H1 (cell line): ENCODE results near the gene COL4A4. TPM values are rescaled to one million over a fixed set of nuclear protein-coding genes. Genes with fewer than 3 reads are reported as not detected.

Source experiments
- CTCF ChIA-PET: fragments of 300-600 bp; sonication (Branson Sonifier 250); formaldehyde crosslinking; loops from one replicate; lab custom pipeline; 2021; ENCODE audit not compliant: partially characterized antibody; lab: Charles Lee
- POLR2A ChIA-PET: fragments of 300-600 bp; sonication (Branson Sonifier 250); formaldehyde crosslinking; loops from one replicate; lab custom pipeline; 2021; ENCODE audit warnings: inconsistent platforms; ENCODE audit not compliant: partially characterized antibody; lab: Charles Lee
- DNase-seq, 2 experiments: peaks; one replicate each; pipeline versions ENCODE4 v3.0.0 to v3.0.0-alpha.2; 2010 to 2022; ENCODE audit warnings: low spot score in 2 of 2, low read depth in 1 of 2, mixed read lengths in 1 of 2
- FAIRE-seq: peaks from 2 replicates; lab custom pipeline; 2011; peaks lifted over from hg19 to GRCh38; lab: Jason Lieb, UNC
- H2AFZ ChIP-seq: 2 replicates; pipeline ENCODE4 v1.8.1; 2012; ENCODE audit warnings: low read length, inconsistent platforms
- H2AK5ac ChIP-seq: 2 replicates; pipeline ENCODE4 v1.6.1; 2013; ENCODE audit warnings: low read depth, low read length
- H2BK120ac ChIP-seq: replicated peaks from 2 replicates; pipeline ENCODE3; 2013; ENCODE audit warnings: low read depth, low read length, inconsistent platforms
- H2BK12ac ChIP-seq: 2 replicates; pipeline ENCODE4 v1.6.1; 2013; ENCODE audit warnings: low read depth, low read length
- H2BK15ac ChIP-seq: 2 replicates; pipeline ENCODE4 v1.6.1; 2013; ENCODE audit warnings: low read length
- H2BK20ac ChIP-seq: 2 replicates; pipeline ENCODE4 v1.6.1; 2013; ENCODE audit warnings: low read length
- H2BK5ac ChIP-seq: 2 replicates; pipeline ENCODE4 v1.6.1; 2013; ENCODE audit warnings: low read depth, low read length
- H3K14ac ChIP-seq: 2 replicates; pipeline ENCODE4 v1.6.1; 2013; ENCODE audit warnings: inconsistent platforms; ENCODE audit not compliant: insufficient read length
- H3K18ac ChIP-seq: 2 replicates; pipeline ENCODE4 v1.6.1; 2013; ENCODE audit warnings: low read length; ENCODE audit errors: extremely low read depth
- H3K23ac ChIP-seq: 2 replicates; pipeline ENCODE4 v1.6.1; 2013; ENCODE audit warnings: inconsistent platforms; ENCODE audit not compliant: insufficient read length
- H3K23me2 ChIP-seq: 2 replicates; pipeline ENCODE4 v1.6.1; 2013; ENCODE audit warnings: low read depth, low read length
- H3K27ac ChIP-seq: 2 replicates; pipeline ENCODE4 v1.6.1; 2011; ENCODE audit warnings: low read depth, low read length, inconsistent platforms
- H3K27me3 ChIP-seq, 4 experiments: replicated peaks in 1 of 4; 1 replicate in 1 of 4; 2 replicates in 3 of 4; pipeline versions ENCODE4 v1.6.1 to v1.8.1; 2011 to 2013; ENCODE audit warnings: low read length in 3 of 4, mild to moderate bottlenecking in 3 of 4, inconsistent platforms in 2 of 4, mixed read lengths in 2 of 4, moderate library complexity in 1 of 4; ENCODE audit not compliant: control insufficient read depth in 3 of 4, insufficient read depth in 3 of 4; ENCODE audit errors: extremely low read depth in 1 of 4
- H3K36me3 ChIP-seq, 4 experiments: 2 replicates each; pipeline versions ENCODE4 v1.6.1 to v1.8.1; 2011 to 2013; ENCODE audit warnings: mild to moderate bottlenecking in 4 of 4, low read length in 3 of 4, moderate library complexity in 2 of 4, control low read depth in 1 of 4, inconsistent platforms in 1 of 4; ENCODE audit not compliant: insufficient read depth in 4 of 4, control insufficient read depth in 2 of 4
- H3K4ac ChIP-seq: replicated peaks from 2 replicates; pipeline ENCODE3; 2013; ENCODE audit warnings: low read length, low read depth, mixed read lengths, inconsistent platforms; ENCODE audit not compliant: insufficient read length
- H3K4me1 ChIP-seq, 4 experiments: replicated peaks in 1 of 4; 1 replicate in 1 of 4; 2 replicates in 3 of 4; pipeline versions ENCODE4 v1.6.1 to v1.8.1; 2011 to 2013; ENCODE audit warnings: low read length in 3 of 4, inconsistent platforms in 2 of 4, mixed read lengths in 1 of 4; ENCODE audit not compliant: insufficient read depth in 4 of 4, control insufficient read depth in 3 of 4
- H3K4me2 ChIP-seq, 2 experiments: 2 replicates each; pipeline versions ENCODE4 v1.6.1 to v1.8.1; 2011 to 2013; ENCODE audit warnings: low read depth in 2 of 2, low read length in 2 of 2, control low read depth in 1 of 2, inconsistent platforms in 1 of 2, mild to moderate bottlenecking in 1 of 2; ENCODE audit not compliant: insufficient read depth in 1 of 2
- H3K4me3 ChIP-seq, 4 experiments: fragments of 200-600, 300-600 bp in 1 of 4; sonication (generic), shearing (Covaris generic), sonication (Bioruptor Twin) in 1 of 4; 2 replicates each; pipeline versions ENCODE4 v1.5.1 to v1.8.1; 2011 to 2016; ENCODE audit warnings: low read length in 4 of 4, low read depth in 3 of 4, control low read depth in 2 of 4, inconsistent platforms in 2 of 4, mild to moderate bottlenecking in 2 of 4, mixed read lengths in 1 of 4, moderate library complexity in 1 of 4; ENCODE audit not compliant: insufficient read depth in 2 of 4; ENCODE audit errors: extremely low read depth in 1 of 4
- H3K56ac ChIP-seq: replicated peaks from 2 replicates; pipeline ENCODE3; 2013; ENCODE audit warnings: low read depth, mild to moderate bottlenecking, mixed read lengths, low read length, inconsistent platforms; ENCODE audit not compliant: insufficient read length
- H3K79me1 ChIP-seq: 2 replicates; pipeline ENCODE4 v1.6.1; 2013; ENCODE audit warnings: low read depth, low read length, control low read depth
- H3K79me2 ChIP-seq, 2 experiments: 2 replicates each; pipeline versions ENCODE4 v1.6.1 to v1.8.1; 2012 to 2013; ENCODE audit warnings: low read length in 2 of 2, mild to moderate bottlenecking in 2 of 2, inconsistent platforms in 1 of 2; ENCODE audit not compliant: insufficient read depth in 2 of 2, control insufficient read depth in 1 of 2
- H3K9ac ChIP-seq, 4 experiments: replicated peaks in 1 of 4; 1 replicate in 1 of 4; 2 replicates in 3 of 4; pipeline versions ENCODE4 v1.6.1 to v1.8.1; 2011 to 2013; ENCODE audit warnings: low read depth in 3 of 4, low read length in 3 of 4, control low read depth in 2 of 4, mild to moderate bottlenecking in 2 of 4, moderate library complexity in 2 of 4, inconsistent platforms in 1 of 4; ENCODE audit errors: extremely low read depth in 1 of 4
- H3K9me3 ChIP-seq, 2 experiments: 2 replicates each; pipeline versions ENCODE4 v1.6.1 to v1.8.1; 2012 to 2013; ENCODE audit warnings: mild to moderate bottlenecking in 2 of 2, moderate library complexity in 2 of 2, control low read depth in 1 of 2, inconsistent platforms in 1 of 2, low read depth in 1 of 2, low read length in 1 of 2, mixed read lengths in 1 of 2; ENCODE audit not compliant: insufficient read depth in 2 of 2
- H4K20me1 ChIP-seq, 2 experiments: replicated peaks in 1 of 2; 2 replicates each; pipeline versions ENCODE3 to v1.8.1; 2011 to 2013; ENCODE audit warnings: inconsistent platforms in 2 of 2, low read length in 2 of 2, mild to moderate bottlenecking in 1 of 2; ENCODE audit not compliant: insufficient read depth in 2 of 2, control insufficient read depth in 1 of 2
- H4K5ac ChIP-seq: 2 replicates; pipeline ENCODE4 v1.6.1; 2013; ENCODE audit warnings: low read length, low read depth, mixed read lengths, inconsistent platforms; ENCODE audit not compliant: insufficient read length
- H4K8ac ChIP-seq: 2 replicates; pipeline ENCODE4 v1.8.0; 2013; ENCODE audit warnings: mild to moderate bottlenecking, moderate library complexity, low read length, inconsistent platforms; ENCODE audit not compliant: insufficient read depth; ENCODE audit errors: extremely low read depth
- H4K91ac ChIP-seq: replicated peaks from 2 replicates; pipeline ENCODE3; 2013; ENCODE audit warnings: low read length, mixed read lengths, inconsistent platforms; ENCODE audit not compliant: insufficient read length
- CBX5 ChIP-seq: fragments of 300-800, 300-1000 bp; sonication (generic); IDR thresholded peaks from 2 replicates; pipeline ENCODE4 v1.7.1; 2016; ENCODE audit warnings: antibody characterized with exemption, low read length, low read depth
- CEBPB ChIP-seq: IDR thresholded peaks from 2 replicates; pipeline ENCODE4 v1.6.1; 2012; ENCODE audit warnings: low read depth, low read length
- EZH2 ChIP-seq: fragments of 200-600 bp; sonication (generic); IDR thresholded peaks from 2 replicates; pipeline ENCODE4 v1.7.1; 2012; ENCODE audit warnings: low read depth, mild to moderate bottlenecking, moderate library complexity, low read length, inconsistent platforms; ENCODE audit not compliant: severe bottlenecking
- KDM4A ChIP-seq: IDR thresholded peaks from one replicate; pipeline ENCODE4 v1.7.1; 2012; ENCODE audit warnings: low read depth, mild to moderate bottlenecking, moderate library complexity, low read length, inconsistent platforms; ENCODE audit not compliant: severe bottlenecking
- YY1 ChIP-seq: IDR thresholded peaks from 2 replicates; pipeline ENCODE4 v1.6.1; 2011; ENCODE audit warnings: low read depth, mild to moderate bottlenecking, low read length
- WGBS, 2 experiments: shearing (Covaris generic) in 1 of 2; methylation state at CpG; one replicate each; pipeline versions ENCODE4 v1.1.6 to v1.1.7; 2013 to 2015; ENCODE audit warnings: low lambda C conversion rate in 2 of 2, mixed read lengths in 2 of 2, inconsistent platforms in 1 of 2, low coverage in 1 of 2, missing lambda C conversion rate in 1 of 2; ENCODE audit not compliant: insufficient replicate concordance in 2 of 2, insufficient coverage in 1 of 2, insufficient read length in 1 of 2; ENCODE audit errors: extremely low coverage in 1 of 2, missing lambda C conversion rate in 1 of 2; 5-methylcytosine and 5-hydroxymethylcytosine counted together
- polyA plus RNA-seq, 7 experiments: library from polyadenylated mRNA; depleted of rRNA in 3 of 7; stranded (reverse) in 5 of 7; unstranded in 2 of 7; fragments of >200 nt in 5 of 7; fragments of 200-250 nt in 2 of 7; gene quantifications; 1 replicate in 5 of 7; 2 replicates in 1 of 7; 4 replicates in 1 of 7; pipeline versions ENCODE4 v1.2.1 to v1.2.3, GENCODE V29; 2011 to 2013; ENCODE audit warnings: missing spikeins in 2 of 7, mixed read lengths in 2 of 7
- total RNA-seq: library from RNA; stranded (reverse); fragmentation: NEBNext Ultra II Directional; extraction: Animal tissue kit (Norgen Biotek cat#: 25700); gene quantifications from 2 replicates; pipeline ENCODE4 v1.2.1, GENCODE V29; 2021

COL4A4 gene
- total and polyA plus RNA-seq, 2 of the 8 experiments (the other 6 are each of a cell fraction or from before 2014, with no cell fraction given), result 0.33 to 1.7 TPM

GRCh38 chr2:227036527-227036926, 127.5 kb downstream of the COL4A4 start:
- CTCF ChIA-PET, result interaction anchor here (1.1 to 1.6 kb wide), 3 partner anchors 8 to 220 kb away, joined by 3 read pairs; no protein-coding TSS in a partner anchor
- Histone ChIP-seq H2BK12ac (no peak overlapping the region), H3K27me3 (no peaks in the 10 kb centered on the region), H4K8ac (no peak overlapping the region), H3K9ac (no peak overlapping the region), H3K9me3 (no peaks in the 10 kb centered on the region), H3K56ac (no peak overlapping the region), H2BK120ac (no peak overlapping the region), H3K4me3 (no peak overlapping the region), H2BK15ac (no peak overlapping the region), H2BK20ac (no peak overlapping the region), H4K91ac (no peak overlapping the region), H3K36me3 (no peaks in the 10 kb centered on the region), H3K79me2 (no peaks in the 10 kb centered on the region), H3K4me2 (no peak overlapping the region), H4K5ac (no peak overlapping the region), H2AFZ (no peak overlapping the region), H4K20me1 (no peaks in the 10 kb centered on the region), H3K23me2 (no peaks in the 10 kb centered on the region), H3K4ac (no peak overlapping the region), H3K23ac (no peak overlapping the region), H3K79me1 (no peaks in the 10 kb centered on the region), H3K18ac (no peak overlapping the region), H3K27ac (no peak overlapping the region), H3K14ac (no peak overlapping the region), H2AK5ac (no peak overlapping the region), H2BK5ac (no peak overlapping the region), H3K4me1 (no peaks in the 10 kb centered on the region)
- no peak for TF ChIP-seq CBX5
- no peak for TF ChIP-seq EZH2
- no peak for TF ChIP-seq KDM4A
- no peak for TF ChIP-seq YY1
- no peak for TF ChIP-seq CEBPB
- FAIRE-seq (no peak), DNase-seq (no peak)
- 92% methylated on average over 3 of the region's 3 CpGs; no CpG with 5 or more reads in 1 of the 2 experiments for WGBS, 2 experiments
- POLR2A ChIA-PET, result no interaction called here
